HEK293 (cell line): ENCODE measurements around the gene ALOXE3.

Source experiments
- CTCF ChIP-seq: fragments of 450-650 bp; formaldehyde crosslinking; IDR thresholded peaks from 2 replicates; pipeline ENCODE4 v1.5.1; 2016; ENCODE audit warnings: missing biosample characterization, missing genetic modification characterization
- GFI1B ChIP-seq: fragments of 450-650 bp; formaldehyde crosslinking; IDR thresholded peaks from 2 replicates; pipeline ENCODE4 v1.5.1; 2016; ENCODE audit warnings: missing biosample characterization, missing genetic modification characterization
- GLI4 ChIP-seq: fragments of 450-650 bp; formaldehyde crosslinking; IDR thresholded peaks from 2 replicates; pipeline ENCODE4 v1.5.1; 2016; ENCODE audit warnings: missing biosample characterization, missing genetic modification characterization
- SALL2 ChIP-seq: fragments of 450-650 bp; formaldehyde crosslinking; IDR thresholded peaks from 2 replicates; pipeline ENCODE4 v1.5.0; 2017; ENCODE audit warnings: missing biosample characterization, mild to moderate bottlenecking, missing genetic modification characterization, borderline replicate concordance
- ZBTB21 ChIP-seq: fragments of 450-650 bp; formaldehyde crosslinking; IDR thresholded peaks from 2 replicates; pipeline ENCODE4 v1.5.1; 2017; ENCODE audit warnings: missing biosample characterization, missing genetic modification characterization
- ZNF221 ChIP-seq: fragments of 450-650 bp; formaldehyde crosslinking; IDR thresholded peaks from 2 replicates; pipeline ENCODE4 v1.5.1; 2017; ENCODE audit warnings: missing biosample characterization, missing genetic modification characterization, borderline replicate concordance
- ZNF248 ChIP-seq: fragments of 450-650 bp; formaldehyde crosslinking; IDR thresholded peaks from 2 replicates; pipeline ENCODE4 v1.5.1; 2017; ENCODE audit warnings: missing biosample characterization, missing genetic modification characterization
- ZNF513 ChIP-seq: fragments of 450-650 bp; IDR thresholded peaks from 2 replicates; pipeline ENCODE4 v1.5.1; 2018; ENCODE audit warnings: missing biosample characterization, missing genetic modification characterization
- ZNF530 ChIP-seq: fragments of 450-650 bp; formaldehyde crosslinking; IDR thresholded peaks from 2 replicates; pipeline ENCODE4 v1.5.1; 2016; ENCODE audit warnings: low read depth, missing biosample characterization, missing genetic modification characterization
- ZNF596 ChIP-seq: fragments of 450-650 bp; IDR thresholded peaks from 2 replicates; pipeline ENCODE4 v1.5.0; 2018; ENCODE audit warnings: missing biosample characterization, mild to moderate bottlenecking, missing genetic modification characterization, moderate library complexity
- ZNF624 ChIP-seq: fragments of 450-650 bp; formaldehyde crosslinking; IDR thresholded peaks from 2 replicates; pipeline ENCODE4 v1.5.1; 2017; ENCODE audit warnings: missing biosample characterization, missing genetic modification characterization
- ZNF677 ChIP-seq: fragments of 450-650 bp; IDR thresholded peaks from 2 replicates; pipeline ENCODE4 v1.5.0; 2018; ENCODE audit warnings: missing biosample characterization, mild to moderate bottlenecking, missing genetic modification characterization, moderate library complexity
- ZNF704 ChIP-seq: fragments of 450-650 bp; formaldehyde crosslinking; IDR thresholded peaks from 2 replicates; pipeline ENCODE4 v1.5.1; 2016; ENCODE audit warnings: missing biosample characterization, missing genetic modification characterization

DNA sequence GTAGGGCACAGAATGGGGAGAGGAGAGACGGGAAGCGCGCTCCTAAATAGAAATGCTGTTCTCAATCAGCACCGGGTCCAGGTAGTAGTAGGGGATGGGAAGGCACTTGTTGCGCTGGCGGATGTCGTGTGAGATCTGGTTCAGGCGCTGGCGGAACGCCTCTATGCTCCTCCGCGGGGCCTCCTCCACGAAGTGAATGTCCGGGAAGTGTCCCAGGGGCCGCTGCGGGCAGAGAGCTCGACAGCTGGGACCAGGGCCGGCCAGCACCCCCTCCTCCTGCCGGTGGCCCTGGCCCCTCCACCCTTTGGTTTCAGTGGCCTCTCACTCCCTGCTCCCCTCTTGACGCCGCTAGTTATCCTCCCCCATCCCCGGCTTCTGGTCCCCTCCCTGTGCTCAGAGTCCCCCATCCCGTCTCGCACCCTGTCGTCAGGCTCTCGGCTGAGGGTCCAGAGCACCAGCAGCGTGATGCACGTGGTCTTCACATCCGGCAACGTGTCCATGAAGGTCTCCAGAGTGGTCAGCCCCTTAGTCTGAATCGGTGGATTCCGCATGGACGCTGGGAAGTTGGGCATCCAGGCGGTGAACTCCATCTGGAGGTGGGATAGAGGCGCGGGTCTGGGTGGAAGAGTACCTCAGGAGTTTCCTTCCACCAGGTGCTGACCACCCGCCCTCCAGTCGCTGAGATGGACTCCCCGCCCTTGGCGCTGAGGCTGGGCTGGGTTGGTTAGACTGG is 45.4 kb downstream of the ALOXE3 start:
- TF ChIP-seq ZNF221 (tag by site-specific recombination) (no peak), CTCF (tag by site-specific recombination) (no peak), ZNF530 (tag by site-specific recombination) (no peak), ZNF624 (tag by site-specific recombination) (no peak), ZNF677 (tag by site-specific recombination) (no peak), ZNF513 (no peak), GFI1B (tag by site-specific recombination) (no peak), ZNF596 (tag by site-specific recombination) (no peak), ZNF248 (tag by site-specific recombination) (no peak), SALL2 (tag by site-specific recombination) (no peak), ZNF704 (tag by site-specific recombination) (no peak), ZBTB21 (tag by site-specific recombination) (no peak), GLI4 (tag by site-specific recombination) (no peak)
